ENCODE data around the gene PLEKHG2.

GRCh38 chr19:39406656-39407409 lies 5.6 kb upstream of the PLEKHG2 start, which contains the start of gene ZFP36:
- TF ChIP-seq CTCF (conservative IDR thresholded peaks at IDR 0.05), result no peak
- TF ChIP-seq ZFX (IDR thresholded peaks at IDR 0.05), result no peak

All from C4-2B (cell line).